C4-2B (cell line): ENCODE measurements around the gene GRIK2.

ENCODE experiments used
- CTCF ChIP-seq: fragments of 450-650 bp; conservative IDR thresholded peaks from 2 replicates; pipeline ENCODE4 v1.5.1; 2017; ENCODE audit warnings: mild to moderate bottlenecking
- ZFX ChIP-seq: fragments of 450-650 bp; IDR thresholded peaks from 2 replicates; pipeline ENCODE4 v1.6.1; 2017

GRCh38 chr6:102038964-102039363 lies 645.5 kb downstream of the GRIK2 start:
- TF ChIP-seq CTCF, result no peak
- TF ChIP-seq ZFX, result no peak
